Stimulated activated CD8-positive, alpha-beta memory T cell treated with anti-CD3 and anti-CD28 coated beads, Interleukin-4, amount 100 ng/mL, for 1 hour (primary cell): ENCODE results near the gene IGBP1.
"Not testable (repeated sequence)": the region's sequence is repeated elsewhere in the genome, so short reads cannot be mapped to it uniquely, and the experiment has no call there.

Source experiments
- DNase-seq, 2 donors: peaks; one replicate each; pipeline ENCODE4 v3.0.0-alpha.2; 2020; ENCODE audit warnings: low read depth in 2 of 2, low spot score in 1 of 2

IGBP1 gene

DNA sequence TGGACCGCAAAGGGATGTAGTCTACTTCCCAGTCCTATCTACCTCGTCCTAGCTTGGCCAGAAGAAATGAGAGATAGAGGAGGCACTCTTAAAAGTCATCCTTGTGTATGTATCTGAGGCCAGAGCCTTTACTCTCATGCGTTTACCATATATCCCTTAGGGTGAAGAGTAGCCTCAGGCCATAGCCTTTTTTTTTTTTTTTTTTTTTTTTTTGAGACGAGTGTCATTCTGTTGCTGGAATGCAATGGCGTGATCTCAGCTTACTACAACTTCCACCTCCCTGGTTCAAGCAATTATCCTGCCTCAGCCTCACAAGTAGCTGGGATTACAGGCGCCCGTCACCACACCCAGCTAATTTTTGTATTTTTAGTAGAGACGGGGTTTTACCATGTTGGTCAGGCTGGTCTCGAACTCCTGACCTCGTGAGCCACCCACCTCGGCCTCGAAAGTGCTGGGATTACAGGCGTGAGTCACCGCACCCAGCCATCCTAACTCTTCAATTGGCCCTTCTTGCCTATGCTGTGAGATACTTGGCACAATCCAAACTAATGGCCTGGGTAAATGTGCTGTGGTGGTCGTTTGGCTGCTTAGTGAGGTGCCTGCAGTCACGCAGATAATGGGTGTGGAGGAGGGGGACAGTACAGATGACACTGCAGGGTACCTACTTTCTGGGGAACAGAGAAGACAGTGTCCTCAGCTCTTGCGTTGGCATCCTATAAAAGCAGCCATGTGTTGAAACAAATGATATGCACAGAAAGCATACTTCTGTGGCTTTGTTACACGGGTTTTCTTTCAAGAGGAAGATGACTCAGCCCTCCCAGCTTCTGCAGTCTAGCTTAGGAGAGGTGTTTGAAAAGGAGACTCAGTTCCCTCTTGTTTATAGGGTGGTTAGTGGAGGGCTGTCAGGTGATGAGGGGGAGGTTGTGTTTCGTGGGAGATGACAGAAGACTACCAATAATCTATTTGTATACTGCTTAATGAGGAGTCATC, 33.6 kb downstream of the IGBP1 start:
- DNase-seq: no peak

DNA sequence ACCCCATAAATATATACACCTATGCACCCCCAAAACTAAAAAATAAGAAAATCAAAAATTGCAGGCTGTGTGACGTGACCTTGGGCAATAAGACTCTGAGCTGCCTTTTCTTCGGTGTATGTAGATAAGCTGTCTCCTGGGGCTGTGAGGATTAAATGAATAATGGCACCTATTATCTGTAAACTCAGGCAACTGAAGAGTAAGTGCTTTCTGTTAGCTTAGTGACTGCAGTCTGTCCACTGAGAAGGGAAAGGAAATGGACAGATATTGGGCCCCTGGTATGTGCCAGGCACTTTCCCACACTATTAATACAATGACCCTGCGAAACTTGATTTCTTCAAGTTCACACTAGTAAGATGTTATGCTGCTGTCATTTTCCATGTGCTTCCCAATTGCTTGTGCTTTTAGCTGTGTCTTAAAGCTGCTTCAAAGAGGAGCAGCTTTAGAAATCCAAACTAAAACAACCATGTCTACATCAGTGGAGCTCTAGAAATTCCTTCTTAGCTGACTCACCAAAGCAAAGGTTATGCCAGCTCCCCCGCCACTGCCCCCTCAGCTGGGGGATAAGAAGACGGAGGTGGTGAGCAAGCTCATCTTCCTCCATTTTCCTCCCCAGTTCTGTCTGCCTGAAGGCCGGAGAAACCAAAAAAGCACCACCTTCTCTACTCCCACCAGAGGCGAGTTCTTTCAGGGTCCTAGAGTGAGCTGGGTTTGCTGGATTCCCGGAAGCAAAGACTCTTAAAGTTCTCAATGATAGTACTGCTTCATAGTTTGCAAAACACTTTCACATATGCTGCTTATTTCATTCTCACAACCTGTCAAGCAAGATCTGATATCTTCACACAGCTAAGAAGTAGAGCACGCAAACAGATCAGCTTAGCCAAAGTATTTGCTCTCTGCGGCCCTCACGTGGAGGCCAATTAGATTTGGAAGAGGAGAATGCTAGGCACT, 35.3 kb downstream of the IGBP1 start:
- DNase-seq: no peak

DNA sequence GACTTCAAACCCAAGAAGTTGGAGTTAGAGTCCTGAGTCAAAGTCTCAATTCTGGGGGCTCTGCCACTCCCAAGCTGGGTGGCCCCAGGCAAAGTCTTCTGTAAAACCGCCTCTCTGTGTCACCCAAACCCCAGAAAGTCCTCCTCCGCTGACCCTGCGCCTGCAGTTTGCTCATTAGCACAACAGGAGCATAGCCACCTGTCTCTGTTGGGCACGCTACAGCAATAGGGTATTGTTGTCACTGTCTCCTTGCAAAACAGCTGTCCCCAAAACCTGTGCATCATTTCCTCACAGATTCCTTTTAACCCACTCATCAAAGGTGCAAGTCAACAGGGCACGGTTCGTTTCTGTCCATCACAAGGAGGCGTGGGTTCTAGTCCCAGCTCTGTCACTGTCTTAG, 36.0 kb downstream of the IGBP1 start:
- no peak for DNase-seq

GRCh38 chrX:70171624-70172023, 38.4 kb downstream of the IGBP1 start:
- DNase-seq: no peak

DNA sequence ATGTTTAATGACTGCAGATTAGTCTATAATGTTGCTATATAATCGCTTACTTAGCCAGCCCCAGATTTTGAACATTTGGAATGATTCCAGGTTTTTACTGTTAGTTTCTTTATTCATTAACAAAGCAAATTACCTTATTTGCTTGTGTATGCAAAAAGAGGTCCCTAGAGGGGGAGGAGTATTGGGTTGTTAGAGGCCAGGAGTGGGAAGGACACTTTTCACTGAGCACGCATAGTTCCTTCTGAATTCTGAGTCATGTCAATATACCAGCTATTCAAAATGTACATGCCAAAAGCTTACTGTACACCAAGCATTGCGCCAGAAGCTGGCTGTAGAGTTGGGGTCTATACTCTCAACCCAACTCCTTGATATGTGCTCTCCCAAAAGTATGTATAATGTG, 39.0 kb downstream of the IGBP1 start:
- DNase-seq: no peak

GRCh38 chrX:70172964-70173363, 39.7 kb downstream of the IGBP1 start:
- no peak for DNase-seq

DNA sequence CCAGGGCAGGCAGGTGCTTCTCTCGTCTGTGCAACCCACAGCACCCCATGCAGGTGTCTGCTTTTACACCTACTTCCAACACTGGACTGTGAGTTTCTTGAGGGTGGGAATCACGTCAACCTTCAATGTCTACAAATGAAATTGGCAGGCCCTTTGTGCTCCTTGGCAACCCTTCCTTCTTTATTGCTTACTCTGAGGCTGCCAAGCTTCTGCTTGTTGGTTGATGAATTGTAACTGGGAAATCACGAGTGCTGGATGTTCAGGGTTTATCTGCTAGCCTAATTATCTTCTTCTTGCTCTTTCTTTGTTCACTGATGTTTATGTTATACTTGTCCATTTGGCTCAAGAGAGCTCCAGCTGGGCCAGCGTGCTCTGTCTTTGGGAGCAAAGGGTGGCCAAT, 41.5 kb downstream of the IGBP1 start:
- DNase-seq: no peak

GRCh38 chrX:70175338-70175737, 42.1 kb downstream of the IGBP1 start:
- DNase-seq: no peak

DNA sequence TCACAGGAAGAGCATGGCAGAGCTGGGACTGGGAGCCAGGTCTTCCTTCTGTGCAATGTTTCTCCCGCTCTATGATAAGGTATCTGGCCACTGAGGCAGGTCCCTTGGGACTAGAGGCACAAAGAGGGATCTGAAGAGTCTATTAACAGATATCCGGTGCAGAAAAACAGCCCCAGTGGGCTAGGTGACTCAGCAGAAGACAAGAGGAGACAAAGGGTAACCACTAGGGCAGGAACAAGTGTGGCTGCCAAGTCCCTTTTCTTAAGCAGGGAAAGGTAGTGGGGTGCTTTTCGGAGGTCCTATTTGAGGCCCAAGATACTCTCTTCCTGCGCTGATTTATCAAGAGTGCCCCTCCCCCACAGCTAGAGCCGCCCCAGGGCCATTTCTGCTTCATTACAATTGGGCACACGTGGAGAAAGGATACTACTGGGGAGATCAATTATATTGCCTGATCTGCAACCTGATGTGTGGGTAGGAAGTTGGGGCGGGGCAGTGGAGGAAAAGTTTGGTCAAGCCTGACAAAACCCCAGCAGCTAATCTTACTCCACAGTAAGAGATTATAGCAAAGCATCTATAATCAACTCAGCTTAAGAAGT, 43.8 kb downstream of the IGBP1 start, which contains the start of gene DGAT2L6:
DGAT2L6 (plus strand) TSS at position 546 of the 596 bp plus-strand sequence. CDS start 100 bp downstream, outside the sequence.
- DNase-seq: no peak

DNA sequence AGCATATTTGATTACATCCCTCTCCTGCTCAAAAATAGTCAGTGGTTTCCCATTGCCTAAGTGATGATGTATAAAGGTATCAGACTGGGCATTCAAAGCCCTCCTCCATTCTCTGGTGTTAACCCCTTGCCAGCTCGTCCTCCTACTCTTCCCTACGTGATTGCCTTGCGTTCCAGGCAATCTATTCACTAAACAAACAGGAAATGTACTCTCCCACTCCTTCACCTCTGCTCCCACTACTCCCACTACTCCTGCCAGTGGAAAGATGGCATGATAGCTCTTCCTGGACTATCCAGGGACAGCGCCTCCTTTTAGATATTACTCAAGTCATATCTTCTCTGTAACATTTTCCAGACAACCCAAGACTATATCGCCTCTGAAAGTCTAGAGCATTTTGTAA, 49.8 kb downstream of the IGBP1 start:
- no peak for DNase-seq

DNA sequence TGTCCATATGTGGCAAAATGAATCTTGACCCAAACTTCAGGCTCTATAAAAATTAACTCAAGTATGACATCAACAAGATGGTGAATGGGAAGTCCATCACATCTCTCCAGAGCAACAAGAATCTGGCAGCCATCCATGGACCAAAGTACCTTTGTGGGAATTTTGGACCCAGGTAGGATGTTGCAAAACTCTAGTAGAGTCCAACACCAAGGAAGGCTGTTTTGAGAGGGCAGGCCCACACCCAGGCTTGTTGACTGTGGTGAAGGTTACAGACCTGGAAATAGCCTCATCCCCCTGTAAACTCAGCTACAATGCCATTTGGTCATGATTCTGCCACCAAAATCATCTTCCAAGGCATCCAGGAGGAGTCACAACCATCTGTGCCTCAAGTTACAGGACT, 57.0 kb downstream of the IGBP1 start:
- no peak for DNase-seq

DNA sequence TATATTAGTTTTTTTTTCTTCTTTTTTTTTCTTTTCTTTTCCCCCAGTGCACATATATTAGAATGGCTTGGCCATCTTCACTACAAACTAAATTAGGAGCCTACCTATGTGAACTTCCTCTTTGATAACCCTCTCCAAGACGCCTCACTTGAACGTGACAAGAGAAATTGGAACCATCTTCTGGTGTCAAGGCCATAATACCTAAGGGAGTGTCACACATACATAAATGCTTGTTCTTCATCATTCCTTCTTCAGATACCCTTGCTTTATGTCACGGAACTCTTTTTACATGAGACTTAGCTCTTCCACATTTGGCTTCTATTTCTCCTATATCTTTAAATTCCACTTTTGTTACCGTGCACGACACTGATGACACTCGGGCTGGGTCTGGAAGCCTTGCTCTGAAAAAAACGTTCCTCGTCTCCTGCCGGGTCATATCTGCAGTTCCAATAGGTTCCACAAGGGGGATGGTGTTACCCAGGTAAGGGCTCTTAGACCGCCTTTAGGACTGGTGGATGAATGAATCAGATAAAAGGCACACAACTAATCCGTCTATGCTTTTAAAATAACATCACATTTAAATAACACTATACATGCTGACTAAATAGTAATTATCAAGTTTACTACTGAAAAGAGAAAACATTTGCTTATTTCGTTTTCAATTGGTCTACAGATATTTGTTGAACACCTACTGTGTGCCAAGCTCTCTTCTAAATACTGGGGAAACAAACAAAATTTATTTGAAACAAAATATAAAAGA, 63.9 kb downstream of the IGBP1 start:
- DNase-seq: peak; percentile 23 to 32

DNA sequence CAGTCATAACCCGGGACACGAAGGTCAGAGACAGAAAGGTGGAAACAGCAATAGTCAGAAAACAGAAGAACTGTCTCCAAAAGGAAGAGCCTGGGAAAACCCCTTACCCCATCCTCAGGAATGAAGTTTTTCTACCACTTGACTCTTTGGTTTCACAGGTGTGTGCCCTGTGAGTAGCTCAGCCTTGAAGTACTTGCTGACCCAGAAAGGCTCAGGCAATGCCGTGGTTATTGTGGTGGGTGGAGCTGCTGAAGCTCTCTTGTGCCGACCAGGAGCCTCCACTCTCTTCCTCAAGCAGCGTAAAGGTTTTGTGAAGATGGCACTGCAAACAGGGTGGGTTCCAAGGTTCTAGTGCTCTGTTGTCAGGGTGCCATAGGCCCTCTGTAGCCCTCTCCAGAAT, 68.5 kb downstream of the IGBP1 start:
- no peak for DNase-seq

GRCh38 chrX:70208479-70208878, 75.2 kb downstream of the IGBP1 start:
- no peak for DNase-seq

- not testable (repeated sequence) for DNase-seq
Measured at GRCh38 chrX:70209570-70209969, 76.3 kb downstream of the IGBP1 start.
